Measurements from ENCODE around the gene RET.

DNA sequence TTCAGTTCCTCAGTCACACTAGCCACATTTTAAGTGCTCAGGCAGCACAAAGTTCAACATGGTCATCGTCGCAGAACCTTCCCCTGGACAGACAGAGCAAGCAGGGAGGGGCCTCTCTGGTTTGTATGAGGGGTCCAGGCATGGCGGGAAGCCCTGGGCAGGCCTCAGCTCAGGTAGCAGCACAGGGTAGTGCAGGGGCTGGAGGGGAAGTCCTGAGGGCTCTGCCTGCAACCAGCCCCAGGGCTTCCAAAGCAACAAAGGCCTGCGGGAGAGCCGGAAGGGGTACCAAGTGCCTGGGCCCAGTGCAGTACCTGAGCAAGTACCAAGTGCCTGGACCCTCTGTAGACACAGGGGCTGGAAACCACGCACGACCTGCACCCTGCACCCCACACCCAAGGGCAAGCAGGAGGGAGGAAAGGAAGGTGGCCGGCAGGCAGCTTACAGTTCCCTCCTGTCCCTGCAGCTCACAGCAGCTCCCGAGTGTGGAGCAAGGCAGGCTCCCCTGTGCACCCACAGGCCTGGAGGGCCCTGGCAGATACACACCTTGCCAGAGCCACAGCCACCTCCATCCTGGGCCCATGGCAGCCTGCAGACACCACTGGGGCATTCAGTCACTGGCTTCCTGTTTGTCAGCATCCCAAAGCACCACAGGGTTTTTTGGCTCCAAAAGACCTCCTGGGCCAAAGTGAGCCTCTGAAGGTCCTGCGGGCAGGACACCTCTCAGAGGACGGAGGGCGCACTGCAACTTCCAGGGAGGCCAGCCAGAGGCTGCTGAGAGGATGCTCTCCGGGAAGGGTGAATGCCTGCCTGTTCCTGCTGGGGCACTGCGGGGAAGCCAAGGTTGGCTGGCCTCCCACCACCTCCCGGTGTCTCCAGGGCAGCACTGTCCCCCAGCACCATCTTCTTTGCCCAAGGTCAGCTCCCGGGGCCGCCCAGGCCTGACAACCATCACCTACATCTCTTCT lies 6.5 kb upstream of the RET start:
- TF ChIP-seq, protein P1, sequence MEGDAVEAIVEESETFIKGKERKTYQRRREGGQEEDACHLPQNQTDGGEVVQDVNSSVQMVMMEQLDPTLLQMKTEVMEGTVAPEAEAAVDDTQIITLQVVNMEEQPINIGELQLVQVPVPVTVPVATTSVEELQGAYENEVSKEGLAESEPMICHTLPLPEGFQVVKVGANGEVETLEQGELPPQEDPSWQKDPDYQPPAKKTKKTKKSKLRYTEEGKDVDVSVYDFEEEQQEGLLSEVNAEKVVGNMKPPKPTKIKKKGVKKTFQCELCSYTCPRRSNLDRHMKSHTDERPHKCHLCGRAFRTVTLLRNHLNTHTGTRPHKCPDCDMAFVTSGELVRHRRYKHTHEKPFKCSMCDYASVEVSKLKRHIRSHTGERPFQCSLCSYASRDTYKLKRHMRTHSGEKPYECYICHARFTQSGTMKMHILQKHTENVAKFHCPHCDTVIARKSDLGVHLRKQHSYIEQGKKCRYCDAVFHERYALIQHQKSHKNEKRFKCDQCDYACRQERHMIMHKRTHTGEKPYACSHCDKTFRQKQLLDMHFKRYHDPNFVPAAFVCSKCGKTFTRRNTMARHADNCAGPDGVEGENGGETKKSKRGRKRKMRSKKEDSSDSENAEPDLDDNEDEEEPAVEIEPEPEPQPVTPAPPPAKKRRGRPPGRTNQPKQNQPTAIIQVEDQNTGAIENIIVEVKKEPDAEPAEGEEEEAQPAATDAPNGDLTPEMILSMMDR (IDR thresholded peaks at IDR 0.05; ENCODE audit: control extremely low read depth in 1 of 3, insufficient read depth in 1 of 3, low read depth in 1 of 3, low read length in 3 of 3), result peak in 2 of 3 experiments; percentile 7 to 32; a peak in 2 of 4 replicates
- no peak for TF ChIP-seq SIN3A (conservative IDR thresholded peaks at IDR 0.05 in 1 of 2, IDR thresholded peaks at IDR 0.05 in 1 of 2; ENCODE audit: low read depth in 1 of 2, low read length in 2 of 2)
- TF ChIP-seq TAF1 (IDR thresholded peaks at IDR 0.05; ENCODE audit: low read depth, low read length), result no peak
- no peak for TF ChIP-seq FOSL1 (IDR thresholded peaks at IDR 0.05; ENCODE audit: insufficient read depth, low read depth, low read length)
- TF ChIP-seq EZH2 (IDR thresholded peaks at IDR 0.05; ENCODE audit: low read depth, low read length, severe bottlenecking), result no peak
- TF ChIP-seq, protein P2, sequence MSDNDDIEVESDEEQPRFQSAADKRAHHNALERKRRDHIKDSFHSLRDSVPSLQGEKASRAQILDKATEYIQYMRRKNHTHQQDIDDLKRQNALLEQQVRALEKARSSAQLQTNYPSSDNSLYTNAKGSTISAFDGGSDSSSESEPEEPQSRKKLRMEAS (IDR thresholded peaks at IDR 0.05), result no peak
- TF ChIP-seq JUN (IDR thresholded peaks at IDR 0.05; ENCODE audit: low read depth, low read length), result no peak

Data from H1 (cell line).